GM18508 (cell line): ENCODE measurements around the gene EZR.

Experiments
- ATAC-seq: cut with Tn5 transposase; IDR thresholded peaks from one replicate; pipeline ENCODE4 v1.9.1; 2021; ENCODE audit warnings: moderate number of reproducible peaks; ENCODE audit not compliant: insufficient read depth, unreplicated experiment

The EZR gene

DNA sequence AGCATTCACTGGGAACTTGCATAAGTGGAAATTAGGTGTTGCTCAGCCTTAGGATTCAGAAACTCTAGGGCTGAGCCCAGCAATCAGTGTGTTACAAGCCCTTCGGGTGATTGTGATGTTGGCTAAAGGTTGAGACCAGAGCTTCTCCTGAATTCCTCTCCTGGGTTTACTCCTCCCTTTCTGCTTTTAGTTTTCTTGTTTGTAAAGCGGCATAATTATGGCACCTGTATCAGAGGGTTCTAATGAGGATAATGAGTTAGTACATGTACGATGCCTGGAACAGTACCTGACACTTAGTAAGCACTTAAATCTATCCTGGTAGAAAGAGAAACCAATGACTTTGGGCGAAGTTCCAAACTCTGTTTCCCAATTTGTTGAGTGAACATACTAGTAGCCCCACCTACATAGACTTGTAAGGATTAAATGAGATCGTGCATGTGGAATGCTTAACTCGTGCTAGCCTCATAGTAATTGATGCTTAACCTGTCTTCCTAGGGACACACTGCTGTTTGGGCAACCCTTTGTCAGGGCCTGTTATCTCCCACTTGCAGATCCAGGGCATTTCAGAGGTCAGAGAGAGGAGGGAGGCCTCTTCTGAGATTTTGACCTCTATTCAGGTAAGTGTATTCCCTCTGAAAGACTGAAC is 932 bp upstream of the EZR start:
- ATAC-seq: no peak

- ATAC-seq: no peak
Observed at GRCh38 chr6:158818581-158819212, 471 bp downstream of the EZR start.

DNA sequence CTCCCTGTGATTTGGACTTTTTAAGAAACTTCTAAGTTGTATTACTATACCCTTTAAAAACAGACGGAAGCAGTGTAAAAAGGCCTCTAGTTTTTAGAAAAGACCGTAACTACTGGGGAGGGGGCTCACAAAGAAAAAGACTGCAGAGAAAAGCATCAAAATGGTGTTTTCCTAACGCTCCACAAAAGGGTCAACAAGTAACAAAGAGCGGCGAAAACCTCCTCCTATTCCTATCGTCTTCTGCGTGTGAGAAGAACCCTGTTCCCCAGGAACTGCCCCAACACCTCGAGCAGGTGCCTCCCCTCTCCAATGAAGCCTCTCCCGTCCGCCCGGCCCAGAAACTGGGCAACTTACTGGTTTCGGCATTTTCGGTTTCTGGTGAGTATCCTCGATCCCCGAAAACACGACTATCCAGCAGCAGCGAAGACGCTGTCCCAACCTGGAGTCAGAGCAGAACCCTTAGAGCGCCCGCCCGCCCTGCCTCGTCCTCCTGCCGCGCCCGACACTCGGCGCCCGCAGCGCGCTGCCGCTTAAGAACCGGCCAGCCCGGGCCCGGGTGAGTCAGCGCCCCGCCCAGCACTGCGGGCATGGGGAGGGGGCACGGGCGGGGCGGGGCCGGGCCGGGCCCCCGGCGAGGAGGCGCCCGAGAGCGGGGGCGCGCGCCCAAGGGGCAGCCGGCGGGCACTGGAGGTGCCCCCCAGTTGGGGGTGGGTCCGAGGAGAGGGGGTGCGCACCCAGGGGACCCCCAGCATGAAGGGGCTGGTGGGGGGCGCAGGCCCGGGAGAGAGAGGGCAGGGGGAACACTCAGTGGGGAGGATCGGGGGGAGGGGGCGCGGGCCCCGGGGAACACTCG is 1.2 kb downstream of the EZR start:
- ATAC-seq: no peak

- no peak for ATAC-seq
Observed at GRCh38 chr6:158816803-158817727, 2.1 kb downstream of the EZR start.

DNA sequence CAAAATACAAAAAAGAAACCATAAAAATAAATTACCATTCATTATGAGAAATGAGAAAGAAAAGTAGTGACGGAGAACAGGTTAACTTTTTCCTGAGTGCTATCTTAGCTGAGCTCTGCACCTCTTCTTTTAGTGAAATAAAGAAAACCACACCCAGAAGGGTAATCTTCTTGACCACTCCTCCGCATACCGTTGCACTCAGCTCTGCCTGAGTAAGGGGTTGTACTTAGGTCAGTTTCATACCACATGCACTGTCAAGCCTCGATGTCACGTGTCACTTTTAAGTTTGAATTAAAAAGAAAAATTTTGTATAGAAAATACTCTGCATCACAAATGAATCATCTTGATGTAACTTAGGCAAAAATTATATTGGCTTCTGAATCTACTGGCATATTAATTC is 2.8 kb downstream of the EZR start:
- ATAC-seq: no peak

- ATAC-seq: no peak
Observed at GRCh38 chr6:158815907-158816306, 3.3 kb downstream of the EZR start.

DNA sequence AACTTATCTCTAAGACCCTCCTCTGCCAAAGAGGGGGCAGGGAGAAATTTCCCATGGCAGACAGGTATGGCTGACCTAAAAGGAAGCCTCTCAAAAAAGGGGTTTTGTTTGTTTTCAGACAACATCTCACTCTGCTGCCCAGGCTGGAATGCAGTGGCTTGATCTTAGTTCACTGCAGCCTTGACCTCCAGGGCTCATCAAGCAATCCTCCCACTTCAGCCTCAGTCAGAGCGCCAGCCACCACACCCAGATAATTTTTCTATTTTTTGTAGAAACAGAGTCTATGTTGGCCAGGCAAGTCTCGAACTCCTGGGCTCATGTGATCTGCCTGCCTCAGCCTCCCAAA is 3.8 kb downstream of the EZR start:
- ATAC-seq: no peak

DNA sequence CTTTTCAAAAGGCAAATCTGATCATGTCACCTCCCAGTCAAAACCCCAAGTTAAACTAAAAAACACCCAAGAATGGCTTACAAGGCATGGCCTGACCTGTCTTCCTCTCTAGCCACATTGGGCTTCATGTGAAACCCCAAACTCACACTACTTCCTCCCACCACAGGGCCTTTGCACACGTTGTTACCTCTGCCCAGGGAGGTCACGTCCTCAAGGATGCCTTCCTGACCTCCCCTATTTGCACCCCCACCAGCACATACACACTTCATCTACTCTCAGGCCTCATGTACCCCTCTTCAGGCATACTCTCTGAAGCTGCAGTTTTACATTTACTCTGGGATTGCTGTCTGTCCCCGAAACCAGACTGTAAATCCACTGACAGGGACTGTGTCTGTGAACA is 6.1 kb downstream of the EZR start:
- ATAC-seq: no peak

DNA sequence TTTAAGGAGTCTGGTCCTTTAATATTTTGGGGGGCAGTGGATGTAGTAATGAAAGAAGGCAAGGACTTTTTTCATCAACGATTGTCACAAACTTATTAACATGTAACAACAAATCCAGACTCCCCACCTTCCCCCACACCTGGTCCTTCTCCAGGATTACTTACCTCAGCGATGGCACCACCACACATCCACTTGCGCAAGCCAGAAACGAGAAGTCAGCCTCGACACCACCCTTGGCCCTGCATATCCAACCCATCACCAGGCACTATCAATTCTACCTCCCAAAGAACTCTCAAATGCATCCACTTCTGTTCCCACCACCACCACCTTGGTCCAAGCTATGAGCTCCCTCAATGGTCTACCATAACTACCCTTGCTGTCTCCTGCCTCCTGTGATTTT is 6.6 kb downstream of the EZR start:
- no peak for ATAC-seq

- no peak for ATAC-seq
Observed at GRCh38 chr6:158810155-158811095, 8.7 kb downstream of the EZR start.

- ATAC-seq: peak; percentile 47
Observed at GRCh38 chr6:158808941-158809678, 10.1 kb downstream of the EZR start.

DNA sequence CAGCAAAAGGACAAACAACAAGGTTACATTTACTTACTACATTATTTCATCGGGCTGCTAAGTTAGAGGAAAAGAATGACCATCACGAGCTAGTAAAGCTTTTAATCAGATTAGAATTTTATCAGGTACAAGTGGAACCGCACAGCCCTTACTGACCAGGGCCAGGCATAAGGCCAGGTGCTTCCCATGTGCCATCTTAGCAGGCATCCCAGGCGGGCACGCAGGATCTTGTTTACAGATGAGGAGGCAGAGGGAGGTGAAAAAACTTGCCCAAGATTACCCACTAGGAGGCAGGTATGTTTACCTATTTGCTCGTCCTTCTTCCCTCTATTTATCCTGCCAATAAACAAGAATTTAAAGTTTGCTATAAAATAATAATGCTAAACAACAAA is 10.7 kb downstream of the EZR start:
- ATAC-seq: no peak

DNA sequence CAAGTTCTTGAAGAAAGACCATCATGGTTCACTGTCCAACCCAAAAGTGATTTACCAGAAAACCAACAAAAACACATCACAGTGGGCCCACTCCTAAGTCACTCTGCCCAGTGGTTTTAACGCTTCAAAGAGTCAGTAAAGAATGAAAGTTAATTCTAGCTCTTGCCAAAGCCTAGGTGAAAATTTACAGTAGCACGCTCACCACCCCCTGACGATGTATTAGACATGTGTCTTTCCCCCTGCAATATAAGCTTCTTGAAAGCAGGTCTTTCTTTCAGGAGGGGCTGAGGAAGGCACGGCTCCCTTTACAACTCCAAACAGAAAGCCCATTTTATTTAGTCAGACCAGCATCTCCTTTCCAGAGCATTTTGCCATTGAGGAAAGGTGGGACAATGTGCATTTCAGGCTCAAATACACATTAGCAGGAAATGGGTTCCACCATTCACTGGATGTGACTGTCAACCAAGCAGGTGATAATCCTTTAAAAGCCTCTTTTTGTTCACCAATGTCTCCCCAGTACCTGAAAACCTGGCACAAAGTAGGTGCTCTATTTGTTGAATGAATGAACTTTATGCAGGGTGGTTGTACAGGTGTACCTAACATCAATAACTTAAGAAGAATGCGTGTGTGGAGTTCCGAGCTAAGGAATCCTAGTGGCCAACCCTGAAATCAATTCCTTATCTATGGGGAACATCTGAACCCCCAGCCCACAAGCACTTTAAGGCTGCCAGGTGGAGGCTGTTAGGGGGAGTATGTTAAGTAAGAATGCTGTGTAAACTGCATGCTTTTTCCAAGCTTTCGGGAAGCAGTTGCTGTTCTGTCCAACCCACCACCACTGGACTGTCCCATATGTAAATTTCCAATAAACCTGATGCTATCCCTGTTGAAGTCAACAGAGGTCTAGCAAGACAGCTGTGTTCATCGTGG is 11.4 kb downstream of the EZR start:
- no peak for ATAC-seq

DNA sequence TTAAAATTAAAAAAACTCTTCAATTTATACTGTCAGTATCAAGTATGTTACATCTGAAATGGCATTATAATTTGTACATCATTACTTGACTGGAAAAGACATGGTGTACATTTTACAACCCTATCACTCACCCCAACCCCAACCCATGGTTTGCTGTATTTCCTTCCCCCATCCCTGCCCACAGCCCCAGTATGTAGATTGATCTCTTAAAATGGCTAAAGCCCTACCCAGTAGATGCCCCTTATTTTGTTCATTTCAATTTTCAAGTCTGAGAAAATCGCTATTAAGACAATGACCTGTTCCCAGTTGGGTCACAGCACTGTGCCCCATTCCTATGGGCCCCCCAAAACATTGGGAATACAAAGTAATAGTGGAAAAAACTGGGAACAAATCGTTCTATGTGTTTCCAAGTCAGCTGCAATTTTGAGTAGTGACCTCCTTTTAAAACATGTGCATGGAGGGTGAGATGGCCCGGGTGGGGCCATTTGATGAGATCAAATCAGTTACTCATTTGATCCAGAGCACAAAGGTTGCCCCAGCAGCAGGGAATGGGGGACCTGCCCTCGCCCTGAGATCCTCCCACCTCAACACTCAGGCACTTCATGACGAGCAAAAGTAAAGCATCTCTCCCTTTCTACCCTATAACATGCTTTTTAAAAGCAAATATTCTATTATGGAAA is 13.3 kb downstream of the EZR start:
- no peak for ATAC-seq

DNA sequence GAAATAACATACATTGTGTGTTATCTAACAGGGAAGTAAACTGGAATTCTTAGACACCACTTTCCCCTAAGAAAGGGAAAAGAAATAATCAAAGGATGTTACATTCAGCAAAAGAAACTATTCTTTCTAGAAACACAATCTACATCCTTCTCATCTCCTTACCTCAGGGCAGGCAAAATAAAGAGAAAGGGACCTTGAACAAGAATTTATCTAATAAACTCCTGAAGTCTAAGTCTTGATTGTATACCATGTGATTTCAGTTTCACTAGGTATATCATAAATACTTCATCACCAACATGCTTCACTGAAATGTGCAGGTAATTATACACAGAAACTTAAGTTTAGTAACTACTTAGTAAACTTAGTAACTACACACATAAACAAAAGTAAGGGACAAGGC is 15.0 kb downstream of the EZR start:
- ATAC-seq: no peak

DNA sequence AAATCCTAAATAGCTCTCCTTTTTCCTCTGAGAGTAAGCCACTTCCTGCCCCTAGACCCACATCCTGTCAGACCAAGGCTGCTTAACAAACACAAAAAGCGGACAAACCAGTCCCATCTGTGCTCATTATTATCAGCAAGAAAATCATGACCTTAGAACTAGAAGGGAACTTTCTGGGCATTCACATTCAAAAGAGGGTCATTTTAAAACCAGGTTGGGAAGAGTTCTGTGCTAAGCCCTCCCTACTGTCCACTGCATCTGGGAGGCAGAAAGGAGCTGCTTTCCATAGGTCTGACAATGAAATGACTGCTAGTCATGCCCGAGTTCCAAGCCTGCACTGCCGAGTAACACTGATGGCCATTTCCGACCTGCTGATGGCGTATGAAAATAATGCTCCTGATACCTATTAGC is 15.4 kb downstream of the EZR start:
- ATAC-seq: peak; percentile 41

DNA sequence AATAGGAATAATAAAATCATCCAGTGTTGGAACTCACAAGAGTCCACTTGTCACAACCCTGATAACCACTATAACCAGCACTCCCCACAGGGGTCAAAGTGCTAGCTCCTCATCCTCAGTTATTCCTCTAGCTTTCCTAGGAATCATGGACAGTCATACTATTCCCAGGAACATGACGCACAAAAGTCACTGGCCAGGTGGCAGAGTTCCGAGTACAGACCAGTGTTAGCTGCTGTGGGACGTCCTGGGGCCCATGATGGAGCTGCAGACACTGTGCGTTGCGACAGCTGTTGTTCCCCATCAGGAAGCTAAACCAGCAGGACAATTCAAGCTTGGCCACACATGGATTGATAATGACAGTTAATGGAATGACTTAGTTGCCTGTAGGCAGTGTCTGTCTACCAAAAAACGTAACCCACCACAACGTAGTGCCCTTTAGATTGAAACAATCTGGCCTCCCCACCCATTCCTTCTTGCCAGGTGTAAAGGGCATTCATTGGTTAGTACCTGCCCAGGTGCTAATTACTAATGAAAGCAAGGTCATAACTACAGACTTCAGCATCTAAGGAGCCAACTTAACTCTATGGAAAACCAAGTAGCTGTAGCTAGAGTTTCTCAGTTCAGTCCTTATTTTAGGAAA is 17.4 kb downstream of the EZR start:
- no peak for ATAC-seq
